ENCODE measurements around the gene LIN7B. TPM values are rescaled to one million over a fixed set of nuclear protein-coding genes. Genes with fewer than 3 reads are reported as not detected.

The LIN7B gene
- total RNA-seq, 1 experiment from 2014 or later = 4.2 TPM

DNA sequence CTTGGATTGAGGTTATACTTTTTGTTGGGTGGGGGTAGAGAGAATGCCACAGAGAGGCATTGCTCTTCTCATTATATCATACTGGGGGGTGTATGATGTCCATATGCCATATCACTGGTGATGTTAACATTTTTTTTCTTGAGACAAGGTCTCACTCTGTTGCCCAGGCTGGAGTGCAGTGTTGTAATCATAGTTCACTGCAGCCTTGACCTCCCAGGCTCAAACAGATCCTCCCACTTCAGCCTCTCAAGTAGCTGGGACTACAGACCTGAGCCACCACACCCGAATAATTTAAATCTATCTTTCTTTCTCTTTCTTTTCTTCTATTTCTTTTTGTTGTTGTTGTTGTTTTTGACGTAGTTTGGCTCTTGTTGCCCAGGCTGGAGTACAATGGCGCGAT lies 33.8 kb upstream of the LIN7B start:
- Histone ChIP-seq H3K56ac (ENCODE audit: insufficient read length, low read depth, low read length) (no peak overlapping the region), H3T11ph (ENCODE audit: low read length) (no peak overlapping the region), H3K27ac (ENCODE audit: insufficient read length, low read depth, low read length) (no peak overlapping the region), H2AFZ (ENCODE audit: low read length) (no peak overlapping the region), H3K27me3 (ENCODE audit: insufficient read depth, low read length) (no peaks in the 10 kb centered on the region), H3K79me2 (ENCODE audit: insufficient read depth, low read length) (no peaks in the 10 kb centered on the region), H2BK20ac (ENCODE audit: low read depth, low read length, poor library complexity, severe bottlenecking) (no peak overlapping the region), H3K9ac (ENCODE audit: extremely low read depth, insufficient read length, low read length) (no peak overlapping the region), H3K18ac (ENCODE audit: insufficient read length, low read depth, low read length) (no peak overlapping the region), H3K23ac (ENCODE audit: insufficient read length, low read depth, low read length) (no peak overlapping the region), H3K4ac (ENCODE audit: low read depth, low read length) (no peak overlapping the region), H4K91ac (ENCODE audit: insufficient read length, low read depth, low read length) (no peak overlapping the region), H2BK5ac (ENCODE audit: insufficient read length, low read length) (no peak overlapping the region), H2AK5ac (ENCODE audit: insufficient read length, low read length) (no peak overlapping the region), H3K9me3 (ENCODE audit: control insufficient read depth, low read depth, low read length) (no peaks in the 10 kb centered on the region), H2BK12ac (ENCODE audit: insufficient read length, low read depth, low read length) (no peak overlapping the region), H3K23me2 (ENCODE audit: insufficient read length, low read depth, low read length, poor library complexity, severe bottlenecking) (no peaks in the 10 kb centered on the region), H2BK15ac (ENCODE audit: low read depth, low read length) (no peak overlapping the region), H3K4me2 (ENCODE audit: insufficient read depth, insufficient read length, low read length) (no peak overlapping the region), H4K20me1 (ENCODE audit: control insufficient read depth, insufficient read depth, insufficient read length) (no peaks in the 10 kb centered on the region), H4K5ac (ENCODE audit: insufficient read length, low read depth, low read length) (no peak overlapping the region), H3K4me1 (ENCODE audit: insufficient read depth, low read length) (no peaks in the 10 kb centered on the region), H2BK120ac (ENCODE audit: low read depth, low read length, poor library complexity, severe bottlenecking) (no peak overlapping the region), H3K79me1 (ENCODE audit: insufficient read depth, low read depth, low read length, poor library complexity, severe bottlenecking) (no peaks in the 10 kb centered on the region), H3K14ac (ENCODE audit: insufficient read depth, low read length) (no peak overlapping the region), H4K8ac (replicated peaks; ENCODE audit: insufficient read length, low read depth, low read length) (no peak overlapping the region)
- TF ChIP-seq, protein P1, sequence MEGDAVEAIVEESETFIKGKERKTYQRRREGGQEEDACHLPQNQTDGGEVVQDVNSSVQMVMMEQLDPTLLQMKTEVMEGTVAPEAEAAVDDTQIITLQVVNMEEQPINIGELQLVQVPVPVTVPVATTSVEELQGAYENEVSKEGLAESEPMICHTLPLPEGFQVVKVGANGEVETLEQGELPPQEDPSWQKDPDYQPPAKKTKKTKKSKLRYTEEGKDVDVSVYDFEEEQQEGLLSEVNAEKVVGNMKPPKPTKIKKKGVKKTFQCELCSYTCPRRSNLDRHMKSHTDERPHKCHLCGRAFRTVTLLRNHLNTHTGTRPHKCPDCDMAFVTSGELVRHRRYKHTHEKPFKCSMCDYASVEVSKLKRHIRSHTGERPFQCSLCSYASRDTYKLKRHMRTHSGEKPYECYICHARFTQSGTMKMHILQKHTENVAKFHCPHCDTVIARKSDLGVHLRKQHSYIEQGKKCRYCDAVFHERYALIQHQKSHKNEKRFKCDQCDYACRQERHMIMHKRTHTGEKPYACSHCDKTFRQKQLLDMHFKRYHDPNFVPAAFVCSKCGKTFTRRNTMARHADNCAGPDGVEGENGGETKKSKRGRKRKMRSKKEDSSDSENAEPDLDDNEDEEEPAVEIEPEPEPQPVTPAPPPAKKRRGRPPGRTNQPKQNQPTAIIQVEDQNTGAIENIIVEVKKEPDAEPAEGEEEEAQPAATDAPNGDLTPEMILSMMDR (conservative IDR thresholded peaks at IDR 0.05) = no peak
- no CpG with 5 or more reads among the region's 4 CpGs for WGBS (ENCODE audit: extremely low coverage, insufficient read length, low lambda C conversion rate)
- no peak for DNase-seq
- Mint-ChIP-seq H3K27me3 (ENCODE audit: low read depth) (peaks cover 42% of the 10 kb centered on the region), H3K9me3 (peaks cover 3% of the 10 kb centered on the region in 2 experiments; a peak in 3 of 5 replicates), H3K27ac (no peak overlapping the region), H3K4me3 (no peak overlapping the region), H3K36me3 (ENCODE audit: insufficient read depth in 1 of 3, low read depth in 3 of 3) (no peaks in the 10 kb centered on the region; a peak in 1 of 7 replicates), H3K4me1 (peaks cover 2 to 6% of the 10 kb centered on the region in 2 experiments)

All from H9 (cell line).